Thyroid gland (tissue), 4 donors: Measurements from ENCODE around the gene BTRC. TPM values are rescaled to one million over a fixed set of nuclear protein-coding genes. Genes with fewer than 3 reads are reported as not detected.
"Not testable (repeated sequence)": the region's sequence is repeated elsewhere in the genome, so short reads cannot be mapped to it uniquely, and the experiment has no call there.

Experiments
- DNase-seq, 2 donors: peaks; one replicate each; pipeline ENCODE4 v3.0.0-alpha.2; 2019
- H3K27ac ChIP-seq, 3 donors: fragments of 200-600 bp; sonication (generic); 1 replicate in 2 of 3; 2 replicates in 1 of 3; pipeline ENCODE4 v1.5.1; 2016 to 2019; ENCODE audit warnings: mild to moderate bottlenecking in 1 of 3, moderate library complexity in 1 of 3
- H3K27me3 ChIP-seq: fragments of 200-600 bp; sonication (generic); one replicate; pipeline ENCODE4 v1.5.1; 2019
- H3K36me3 ChIP-seq, 2 donors: fragments of 200-600 bp; sonication (generic); one replicate each; pipeline ENCODE4 v1.5.1; 2016 to 2019
- H3K4me1 ChIP-seq, 2 donors: fragments of 200-600 bp; sonication (generic); one replicate each; pipeline ENCODE4 v1.5.1; 2017 to 2019
- H3K4me3 ChIP-seq, 3 donors: fragments of 200-600 bp; sonication (generic); replicated peaks in 1 of 3; 1 replicate in 2 of 3; 2 replicates in 1 of 3; pipeline ENCODE4 v1.5.1; 2016; ENCODE audit warnings: mild to moderate bottlenecking in 1 of 3
- H3K9me3 ChIP-seq: fragments of 200-600 bp; sonication (generic); one replicate; pipeline ENCODE4 v1.5.1; 2017
- CTCF ChIP-seq, 6 experiments: fragments of 200-600 bp in 3 of 6; fragments of 450-650 bp in 3 of 6; sonication (generic) in 3 of 6; IDR thresholded peaks; one replicate each; pipeline ENCODE4 v1.5.1; 2016 to 2019; ENCODE audit warnings: antibody characterized with exemption in 6 of 6, mild to moderate bottlenecking in 2 of 6, inconsistent platforms in 1 of 6, moderate library complexity in 1 of 6
- POLR2A ChIP-seq, 2 donors: fragments of 450-650 bp; IDR thresholded peaks; one replicate each; pipeline ENCODE4 v1.6.1; 2017; ENCODE audit warnings: antibody characterized with exemption in 2 of 2, mild to moderate bottlenecking in 2 of 2, moderate library complexity in 1 of 2
- WGBS, 2 donors: methylation state at CpG; one replicate each; pipeline ENCODE4 v1.1.5; 2017; 5-methylcytosine and 5-hydroxymethylcytosine counted together
- intact Hi-C: fragments of 100-400 bp; cut with DNase I; formaldehyde crosslinking; loops from one replicate; pipeline ENCODE4 v1.15.1; 2023
- total RNA-seq, 4 donors: library from RNA; depleted of rRNA; stranded (reverse); fragments of >200 nt; gene quantifications; one replicate each; pipeline ENCODE4 v1.2.3, GENCODE V29; 2016

BTRC gene
- total RNA-seq, 4 donors from 2014 or later: 14.5 to 70.4 (median 22.7) TPM

GRCh38 chr10:101355072-101355706 is 1.2 kb downstream of the BTRC start:
- intact Hi-C loops: no loop called here
- Histone ChIP-seq H3K4me3 (peak overlapping the region in 1 of 3 donors; percentile 53), H3K9me3 (no peaks in the 10 kb centered on the region), H3K36me3 (no peaks in the 10 kb centered on the region), H3K27ac (no peak overlapping the region), H3K27me3 (no peaks in the 10 kb centered on the region), H3K4me1 (peaks cover 3 to 9% of the 10 kb centered on the region in 2 donors)
- no peak for DNase-seq
- TF ChIP-seq POLR2A (IDR thresholded peaks at IDR 0.05) (no peak), CTCF (IDR thresholded peaks at IDR 0.05) (no peak)
- 67 to 68% methylated on average over 6 of the region's 6 CpGs for WGBS, 2 donors

- Histone ChIP-seq H3K36me3 (no peaks in the 10 kb centered on the region), H3K9me3 (no peaks in the 10 kb centered on the region), H3K4me1 (peaks cover 3 to 9% of the 10 kb centered on the region in 2 donors), H3K27me3 (no peaks in the 10 kb centered on the region), H3K27ac (no peak overlapping the region), H3K4me3 (no peak overlapping the region)
- WGBS, 2 donors: 96 to 98% methylated on average over 5 of the region's 5 CpGs
- intact Hi-C loops: no loop called here
- no peak for DNase-seq
- no peak for TF ChIP-seq CTCF (IDR thresholded peaks at IDR 0.05)
- no peak for TF ChIP-seq POLR2A (IDR thresholded peaks at IDR 0.05)
These were observed 2.2 kb downstream of the BTRC start for GRCh38 chr10:101356132-101356531.

DNA sequence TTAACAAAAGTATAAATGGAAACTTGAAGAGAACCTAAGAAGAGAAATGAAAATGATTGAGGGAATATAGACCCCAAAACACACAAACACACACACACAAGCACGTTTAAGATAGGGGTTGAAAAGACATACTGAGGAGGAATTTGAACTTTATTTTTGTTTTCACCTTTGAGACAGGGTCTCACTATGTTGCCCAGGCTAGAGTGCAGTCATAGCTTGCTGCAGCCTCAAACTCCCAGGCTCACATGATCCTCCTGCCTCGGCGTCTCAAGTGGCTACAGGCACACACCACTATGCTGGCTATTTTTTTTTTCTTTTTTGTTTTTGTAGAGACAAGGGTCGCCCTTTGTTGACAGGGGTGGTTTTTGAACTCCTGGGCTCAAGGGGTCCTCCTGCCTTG is 4.0 kb downstream of the BTRC start:
- intact Hi-C loops: no loop called here
- 64 to 78% methylated on average over 4 of the region's 4 CpGs for WGBS, 2 donors
- no peak overlapping the region for H3K27ac ChIP-seq
- peaks cover 3 to 9% of the 10 kb centered on the region in 2 donors for H3K4me1 ChIP-seq
- TF ChIP-seq POLR2A (IDR thresholded peaks at IDR 0.05): no peak
- H3K9me3 ChIP-seq: no peaks in the 10 kb centered on the region
- H3K36me3 ChIP-seq: no peaks in the 10 kb centered on the region
- no peaks in the 10 kb centered on the region for H3K27me3 ChIP-seq
- H3K4me3 ChIP-seq: no peak overlapping the region
- DNase-seq: no peak

- WGBS, 2 donors: 63 to 69% methylated on average over 5 of the region's 5 CpGs
- H3K27ac ChIP-seq: no peak overlapping the region
- H3K9me3 ChIP-seq: no peaks in the 10 kb centered on the region
- no peak for TF ChIP-seq CTCF (IDR thresholded peaks at IDR 0.05)
- no peak for TF ChIP-seq POLR2A (IDR thresholded peaks at IDR 0.05)
- H3K27me3 ChIP-seq: no peaks in the 10 kb centered on the region
- no peak overlapping the region for H3K4me3 ChIP-seq
- H3K36me3 ChIP-seq: no peaks in the 10 kb centered on the region
- peaks cover 0 to 6% of the 10 kb centered on the region in 2 donors for H3K4me1 ChIP-seq
- DNase-seq: no peak
- intact Hi-C loops: no loop called here
These were observed 4.8 kb downstream of the BTRC start for GRCh38 chr10:101358706-101359300.

- H3K9me3 ChIP-seq, H3K27me3 ChIP-seq, intact Hi-C loops, H3K4me3 ChIP-seq, H3K4me1 ChIP-seq, H3K27ac ChIP-seq, H3K36me3 ChIP-seq, DNase-seq: not testable (repeated sequence)
- 92% methylated on average over 8 of the region's 8 CpGs for WGBS, 2 donors
These were observed 6.1 kb downstream of the BTRC start for GRCh38 chr10:101360090-101360489.

DNA sequence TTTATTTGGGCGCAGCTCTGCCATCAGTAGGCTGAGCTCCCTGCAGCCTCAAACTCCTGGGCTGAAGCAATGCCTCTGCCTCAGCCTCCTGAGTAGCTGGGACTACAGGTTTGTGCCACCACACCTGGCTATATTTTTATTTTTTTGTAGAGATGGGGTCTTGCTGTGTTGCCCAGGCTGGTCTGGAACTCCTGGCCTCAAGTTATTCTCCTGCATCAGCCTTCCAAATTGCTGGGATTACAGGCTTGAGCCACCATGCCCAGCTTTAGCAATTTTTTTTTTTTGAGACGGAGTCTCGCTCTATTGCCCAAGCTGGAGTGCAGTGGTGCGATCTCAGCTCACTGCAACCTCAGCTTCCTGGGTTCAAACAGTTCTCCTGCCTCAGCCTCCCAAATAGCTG is 6.9 kb downstream of the BTRC start:
- H3K4me3 ChIP-seq, H3K36me3 ChIP-seq, intact Hi-C loops, DNase-seq, H3K4me1 ChIP-seq, H3K27ac ChIP-seq, H3K9me3 ChIP-seq, H3K27me3 ChIP-seq: not testable (repeated sequence)
- WGBS, 2 donors: 96% methylated on average over 4 of the region's 4 CpGs
